Measurements from ENCODE around the gene LRRC8A. TPM values are rescaled to one million over a fixed set of nuclear protein-coding genes. Genes with fewer than 3 reads are reported as not detected.

Gene LRRC8A
- total and polyA plus RNA-seq, 2 experiments from 2014 or later, result 37.3 to 80.5 TPM

GRCh38 chr9:128901379-128901778 is 19.4 kb downstream of the LRRC8A start (continued):
- TF ChIP-seq, protein P1, sequence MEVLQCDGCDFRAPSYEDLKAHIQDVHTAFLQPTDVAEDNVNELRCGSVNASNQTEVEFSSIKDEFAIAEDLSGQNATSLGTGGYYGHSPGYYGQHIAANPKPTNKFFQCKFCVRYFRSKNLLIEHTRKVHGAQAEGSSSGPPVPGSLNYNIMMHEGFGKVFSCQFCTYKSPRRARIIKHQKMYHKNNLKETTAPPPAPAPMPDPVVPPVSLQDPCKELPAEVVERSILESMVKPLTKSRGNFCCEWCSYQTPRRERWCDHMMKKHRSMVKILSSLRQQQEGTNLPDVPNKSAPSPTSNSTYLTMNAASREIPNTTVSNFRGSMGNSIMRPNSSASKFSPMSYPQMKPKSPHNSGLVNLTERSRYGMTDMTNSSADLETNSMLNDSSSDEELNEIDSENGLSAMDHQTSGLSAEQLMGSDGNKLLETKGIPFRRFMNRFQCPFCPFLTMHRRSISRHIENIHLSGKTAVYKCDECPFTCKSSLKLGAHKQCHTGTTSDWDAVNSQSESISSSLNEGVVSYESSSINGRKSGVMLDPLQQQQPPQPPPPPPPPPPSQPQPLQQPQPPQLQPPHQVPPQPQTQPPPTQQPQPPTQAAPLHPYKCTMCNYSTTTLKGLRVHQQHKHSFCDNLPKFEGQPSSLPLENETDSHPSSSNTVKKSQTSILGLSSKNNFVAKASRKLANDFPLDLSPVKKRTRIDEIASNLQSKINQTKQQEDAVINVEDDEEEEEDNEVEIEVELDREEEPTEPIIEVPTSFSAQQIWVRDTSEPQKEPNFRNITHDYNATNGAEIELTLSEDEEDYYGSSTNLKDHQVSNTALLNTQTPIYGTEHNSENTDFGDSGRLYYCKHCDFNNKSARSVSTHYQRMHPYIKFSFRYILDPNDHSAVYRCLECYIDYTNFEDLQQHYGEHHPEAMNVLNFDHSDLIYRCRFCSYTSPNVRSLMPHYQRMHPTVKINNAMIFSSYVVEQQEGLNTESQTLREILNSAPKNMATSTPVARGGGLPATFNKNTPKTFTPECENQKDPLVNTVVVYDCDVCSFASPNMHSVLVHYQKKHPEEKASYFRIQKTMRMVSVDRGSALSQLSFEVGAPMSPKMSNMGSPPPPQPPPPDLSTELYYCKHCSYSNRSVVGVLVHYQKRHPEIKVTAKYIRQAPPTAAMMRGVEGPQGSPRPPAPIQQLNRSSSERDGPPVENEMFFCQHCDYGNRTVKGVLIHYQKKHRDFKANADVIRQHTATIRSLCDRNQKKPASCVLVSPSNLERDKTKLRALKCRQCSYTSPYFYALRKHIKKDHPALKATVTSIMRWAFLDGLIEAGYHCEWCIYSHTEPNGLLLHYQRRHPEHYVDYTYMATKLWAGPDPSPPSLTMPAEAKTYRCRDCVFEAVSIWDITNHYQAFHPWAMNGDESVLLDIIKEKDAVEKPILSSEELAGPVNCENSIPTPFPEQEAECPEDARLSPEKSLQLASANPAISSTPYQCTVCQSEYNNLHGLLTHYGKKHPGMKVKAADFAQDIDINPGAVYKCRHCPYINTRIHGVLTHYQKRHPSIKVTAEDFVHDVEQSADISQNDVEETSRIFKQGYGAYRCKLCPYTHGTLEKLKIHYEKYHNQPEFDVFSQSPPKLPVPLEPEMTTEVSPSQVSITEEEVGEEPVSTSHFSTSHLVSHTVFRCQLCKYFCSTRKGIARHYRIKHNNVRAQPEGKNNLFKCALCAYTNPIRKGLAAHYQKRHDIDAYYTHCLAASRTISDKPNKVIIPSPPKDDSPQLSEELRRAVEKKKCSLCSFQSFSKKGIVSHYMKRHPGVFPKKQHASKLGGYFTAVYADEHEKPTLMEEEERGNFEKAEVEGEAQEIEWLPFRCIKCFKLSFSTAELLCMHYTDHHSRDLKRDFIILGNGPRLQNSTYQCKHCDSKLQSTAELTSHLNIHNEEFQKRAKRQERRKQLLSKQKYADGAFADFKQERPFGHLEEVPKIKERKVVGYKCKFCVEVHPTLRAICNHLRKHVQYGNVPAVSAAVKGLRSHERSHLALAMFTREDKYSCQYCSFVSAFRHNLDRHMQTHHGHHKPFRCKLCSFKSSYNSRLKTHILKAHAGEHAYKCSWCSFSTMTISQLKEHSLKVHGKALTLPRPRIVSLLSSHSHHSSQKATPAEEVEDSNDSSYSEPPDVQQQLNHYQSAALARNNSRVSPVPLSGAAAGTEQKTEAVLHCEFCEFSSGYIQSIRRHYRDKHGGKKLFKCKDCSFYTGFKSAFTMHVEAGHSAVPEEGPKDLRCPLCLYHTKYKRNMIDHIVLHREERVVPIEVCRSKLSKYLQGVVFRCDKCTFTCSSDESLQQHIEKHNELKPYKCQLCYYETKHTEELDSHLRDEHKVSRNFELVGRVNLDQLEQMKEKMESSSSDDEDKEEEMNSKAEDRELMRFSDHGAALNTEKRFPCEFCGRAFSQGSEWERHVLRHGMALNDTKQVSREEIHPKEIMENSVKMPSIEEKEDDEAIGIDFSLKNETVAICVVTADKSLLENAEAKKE (CRISPR knock-in tag; IDR thresholded peaks at IDR 0.05), result no peak
- no peak for TF ChIP-seq NANOG (IDR thresholded peaks at IDR 0.05; ENCODE audit: borderline replicate concordance)
- TF ChIP-seq POLR2AphosphoS5 (IDR thresholded peaks at IDR 0.05; ENCODE audit: low read depth), result no peak
- TF ChIP-seq, protein P2, sequence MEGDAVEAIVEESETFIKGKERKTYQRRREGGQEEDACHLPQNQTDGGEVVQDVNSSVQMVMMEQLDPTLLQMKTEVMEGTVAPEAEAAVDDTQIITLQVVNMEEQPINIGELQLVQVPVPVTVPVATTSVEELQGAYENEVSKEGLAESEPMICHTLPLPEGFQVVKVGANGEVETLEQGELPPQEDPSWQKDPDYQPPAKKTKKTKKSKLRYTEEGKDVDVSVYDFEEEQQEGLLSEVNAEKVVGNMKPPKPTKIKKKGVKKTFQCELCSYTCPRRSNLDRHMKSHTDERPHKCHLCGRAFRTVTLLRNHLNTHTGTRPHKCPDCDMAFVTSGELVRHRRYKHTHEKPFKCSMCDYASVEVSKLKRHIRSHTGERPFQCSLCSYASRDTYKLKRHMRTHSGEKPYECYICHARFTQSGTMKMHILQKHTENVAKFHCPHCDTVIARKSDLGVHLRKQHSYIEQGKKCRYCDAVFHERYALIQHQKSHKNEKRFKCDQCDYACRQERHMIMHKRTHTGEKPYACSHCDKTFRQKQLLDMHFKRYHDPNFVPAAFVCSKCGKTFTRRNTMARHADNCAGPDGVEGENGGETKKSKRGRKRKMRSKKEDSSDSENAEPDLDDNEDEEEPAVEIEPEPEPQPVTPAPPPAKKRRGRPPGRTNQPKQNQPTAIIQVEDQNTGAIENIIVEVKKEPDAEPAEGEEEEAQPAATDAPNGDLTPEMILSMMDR (conservative IDR thresholded peaks at IDR 0.05; ENCODE audit: low read depth in 2 of 2), result no peak
- no peak for TF ChIP-seq JUNB (IDR thresholded peaks at IDR 0.05; ENCODE audit: unreplicated experiment)
- TF ChIP-seq EZH2 (IDR thresholded peaks at IDR 0.05; ENCODE audit: low read depth, unreplicated experiment), result no peak
- TF ChIP-seq ETS1 (IDR thresholded peaks at IDR 0.05), result no peak
- no peak for TF ChIP-seq EZH2phosphoT487 (IDR thresholded peaks at IDR 0.05; ENCODE audit: unreplicated experiment)
